Activated naive CD4-positive, alpha-beta T cell treated with anti-CD3 and anti-CD28 coated beads, Interleukin-2, amount 50 U/mL, for 24 hours (primary cell): ENCODE measurements around the gene CBY3.
"Not testable (repeated sequence)": the region's sequence is repeated elsewhere in the genome, so short reads cannot be mapped to it uniquely, and the experiment has no call there.

Source experiments
- H3K27ac Mint-ChIP-seq: one replicate; pipeline ENCODE4 v1.8.0; 2021; ENCODE audit warnings: mild to moderate bottlenecking, mixed read lengths
- H3K27me3 Mint-ChIP-seq: one replicate; pipeline ENCODE4 v1.8.0; 2021; ENCODE audit warnings: mixed read lengths
- H3K36me3 Mint-ChIP-seq: one replicate; pipeline ENCODE4 v1.8.0; 2021; ENCODE audit warnings: mixed read lengths
- H3K4me1 Mint-ChIP-seq: one replicate; pipeline ENCODE4 v1.8.0; 2021; ENCODE audit warnings: mixed read lengths
- H3K4me3 Mint-ChIP-seq: one replicate; pipeline ENCODE4 v1.8.0; 2021; ENCODE audit warnings: mild to moderate bottlenecking, mixed read lengths
- H3K9me3 Mint-ChIP-seq: one replicate; pipeline ENCODE4 v1.8.0; 2021; ENCODE audit warnings: mixed read lengths

Gene CBY3

DNA sequence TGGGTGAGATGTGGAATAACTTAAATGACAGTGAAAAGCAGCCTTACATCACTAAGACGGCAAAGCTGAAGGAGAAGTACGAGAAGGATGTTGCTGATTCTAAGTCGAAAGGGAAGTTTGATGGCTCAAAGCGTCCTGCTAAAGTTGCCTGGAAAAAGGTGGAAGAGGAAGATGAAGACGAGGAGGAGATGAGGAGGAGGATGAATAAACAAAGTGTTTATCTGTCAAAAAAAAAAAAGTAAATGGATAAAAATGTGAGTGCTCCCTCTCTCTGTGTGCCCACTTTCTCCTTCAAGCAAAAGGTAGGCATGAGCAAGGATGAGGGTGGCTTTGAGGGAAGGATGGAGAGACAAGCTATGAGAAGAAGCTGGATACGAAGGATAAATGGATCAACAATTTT, 13.7 kb upstream of the CBY3 start:
- Mint-ChIP-seq H3K27ac (no peak overlapping the region), H3K27me3 (no peaks in the 10 kb centered on the region), H3K36me3 (peaks cover 2% of the 10 kb centered on the region), H3K9me3 (no peaks in the 10 kb centered on the region), H3K4me1 (peaks cover 23% of the 10 kb centered on the region), H3K4me3 (no peak overlapping the region)

GRCh38 chr5:179689212-179689611, 8.4 kb upstream of the CBY3 start:
- not testable (repeated sequence) for H3K9me3 Mint-ChIP-seq, H3K27ac Mint-ChIP-seq, H3K4me1 Mint-ChIP-seq, H3K4me3 Mint-ChIP-seq, H3K36me3 Mint-ChIP-seq, H3K27me3 Mint-ChIP-seq

DNA sequence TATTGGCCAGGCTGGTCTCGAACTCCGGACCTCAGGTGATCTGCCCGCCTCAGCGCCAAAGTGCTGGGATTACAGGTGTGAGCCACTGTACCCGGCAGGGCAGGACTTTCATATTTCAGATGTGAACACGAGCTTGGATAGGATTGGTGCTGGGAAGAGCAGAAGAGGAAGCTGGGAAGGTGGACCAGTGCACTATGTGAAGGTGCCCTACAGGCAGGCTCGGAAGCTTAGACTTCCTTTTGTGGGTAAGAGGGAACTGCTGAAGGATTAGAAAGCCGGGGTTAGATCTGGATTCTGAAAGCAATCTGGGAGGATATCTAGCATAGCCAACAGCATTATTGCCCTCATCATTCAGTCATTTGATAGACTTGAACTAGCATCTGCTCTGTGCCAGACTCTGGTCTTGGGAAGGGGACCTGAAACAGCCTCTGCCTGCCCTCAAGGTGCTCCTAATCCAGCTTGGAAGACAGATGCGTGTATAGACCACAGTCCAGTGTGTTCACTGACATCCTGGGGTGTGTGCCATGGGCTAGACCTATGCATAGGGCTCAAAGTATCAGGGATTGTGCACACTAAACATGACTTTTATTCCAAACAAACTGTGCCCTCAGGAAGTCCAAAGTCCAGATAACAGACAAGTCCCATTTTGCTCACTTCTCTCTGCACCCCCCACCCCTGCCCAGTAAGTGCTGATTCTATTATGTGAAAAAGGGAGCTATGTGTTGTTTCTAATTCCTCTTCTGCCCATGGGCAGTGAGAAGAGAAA, 637 bp downstream of the CBY3 start:
- peaks cover 36% of the 10 kb centered on the region for H3K4me1 Mint-ChIP-seq
- peak overlapping the region; percentile 80 for H3K4me3 Mint-ChIP-seq
- no peaks in the 10 kb centered on the region for H3K9me3 Mint-ChIP-seq
- H3K27ac Mint-ChIP-seq = peak overlapping the region; percentile 68
- H3K36me3 Mint-ChIP-seq = peaks cover 6% of the 10 kb centered on the region
- no peaks in the 10 kb centered on the region for H3K27me3 Mint-ChIP-seq

- H3K9me3 Mint-ChIP-seq = no peaks in the 10 kb centered on the region
- peak overlapping the region; percentile 24 for H3K27ac Mint-ChIP-seq
- peaks cover 7% of the 10 kb centered on the region for H3K36me3 Mint-ChIP-seq
- no peaks in the 10 kb centered on the region for H3K27me3 Mint-ChIP-seq
- H3K4me1 Mint-ChIP-seq = peaks cover 36% of the 10 kb centered on the region
- peak overlapping the region; percentile 98 for H3K4me3 Mint-ChIP-seq
Observed at GRCh38 chr5:179679014-179679674, 1.7 kb downstream of the CBY3 start.

DNA sequence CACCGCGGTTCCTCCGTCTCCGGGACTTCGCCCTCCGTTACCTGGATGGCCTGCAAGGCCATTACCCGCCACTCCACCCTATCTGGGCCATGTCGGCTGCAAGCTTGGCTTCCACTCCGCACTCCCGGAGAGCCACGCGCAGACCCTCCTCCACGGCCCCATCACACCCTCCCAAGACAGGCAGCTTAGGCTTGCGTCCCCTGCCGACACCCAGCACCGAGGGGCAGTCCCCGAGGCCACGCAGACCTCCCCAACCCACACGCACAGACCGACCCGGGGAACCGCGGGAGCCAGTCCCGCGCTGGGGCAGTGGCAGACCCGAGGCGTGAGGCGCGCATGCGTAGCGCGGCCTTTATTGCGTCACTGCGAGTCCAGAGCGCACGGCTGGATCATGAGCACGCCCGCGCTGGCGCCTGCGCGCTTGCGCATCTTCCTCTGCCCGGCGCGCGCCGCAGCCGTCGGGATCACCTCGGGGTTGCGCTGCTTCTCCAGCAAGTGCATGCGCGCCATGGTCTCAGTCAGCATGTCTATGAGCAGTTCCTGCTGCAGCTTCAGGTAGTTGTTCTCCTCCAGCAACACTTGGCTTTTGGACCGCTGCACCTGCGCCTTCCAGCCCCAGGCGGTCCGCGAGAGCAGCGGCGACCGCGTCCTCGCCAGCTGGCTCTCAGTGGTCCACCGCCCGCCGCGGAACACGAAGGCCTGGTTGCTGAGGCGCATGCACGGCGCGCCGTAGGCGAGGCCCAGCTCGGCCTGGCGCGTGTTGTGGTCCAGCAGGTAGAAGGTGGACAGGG, 2.4 kb downstream of the CBY3 start:
- Mint-ChIP-seq H3K4me1 (peaks cover 36% of the 10 kb centered on the region), H3K4me3 (peak overlapping the region; percentile 98), H3K27ac (peak overlapping the region; percentile 93), H3K27me3 (no peaks in the 10 kb centered on the region), H3K9me3 (no peaks in the 10 kb centered on the region), H3K36me3 (peaks cover 7% of the 10 kb centered on the region)

GRCh38 chr5:179668391-179668790, 12.4 kb downstream of the CBY3 start:
- H3K36me3 Mint-ChIP-seq = peaks cover 2% of the 10 kb centered on the region
- no peaks in the 10 kb centered on the region for H3K9me3 Mint-ChIP-seq
- no peaks in the 10 kb centered on the region for H3K4me1 Mint-ChIP-seq
- H3K27ac Mint-ChIP-seq = no peak overlapping the region
- H3K27me3 Mint-ChIP-seq = no peaks in the 10 kb centered on the region
- H3K4me3 Mint-ChIP-seq = no peak overlapping the region

DNA sequence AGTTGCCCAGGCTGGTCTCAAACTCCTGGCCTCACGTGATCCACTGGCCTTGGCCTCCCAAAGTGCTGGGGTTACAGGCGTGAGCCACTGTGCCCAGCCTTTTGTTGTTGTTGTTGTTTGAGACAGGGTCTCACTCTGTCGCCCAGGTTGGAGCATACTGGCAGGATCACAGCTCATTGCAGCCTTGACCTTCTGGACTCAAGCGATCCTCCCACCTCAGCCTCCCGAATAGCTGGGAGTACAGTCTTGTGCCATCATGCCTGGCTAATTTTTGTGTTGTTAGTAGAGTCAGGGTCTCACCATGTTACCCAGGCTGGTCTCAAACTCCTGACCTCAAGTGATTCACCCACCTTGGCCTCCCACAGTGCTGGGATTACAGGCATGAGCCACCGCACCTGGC, 19.2 kb downstream of the CBY3 start:
- H3K4me3 Mint-ChIP-seq = not testable (repeated sequence)

GRCh38 chr5:179658179-179658856, 22.5 kb downstream of the CBY3 start:
- not testable (repeated sequence) for H3K4me1 Mint-ChIP-seq, H3K9me3 Mint-ChIP-seq, H3K27ac Mint-ChIP-seq, H3K36me3 Mint-ChIP-seq, H3K27me3 Mint-ChIP-seq
- H3K4me3 Mint-ChIP-seq = peak overlapping the region; percentile 83

More for the DNA sequence above, 19.2 kb downstream of the CBY3 start:
- H3K27ac Mint-ChIP-seq, H3K27me3 Mint-ChIP-seq, H3K4me1 Mint-ChIP-seq, H3K36me3 Mint-ChIP-seq, H3K9me3 Mint-ChIP-seq: not testable (repeated sequence)

DNA sequence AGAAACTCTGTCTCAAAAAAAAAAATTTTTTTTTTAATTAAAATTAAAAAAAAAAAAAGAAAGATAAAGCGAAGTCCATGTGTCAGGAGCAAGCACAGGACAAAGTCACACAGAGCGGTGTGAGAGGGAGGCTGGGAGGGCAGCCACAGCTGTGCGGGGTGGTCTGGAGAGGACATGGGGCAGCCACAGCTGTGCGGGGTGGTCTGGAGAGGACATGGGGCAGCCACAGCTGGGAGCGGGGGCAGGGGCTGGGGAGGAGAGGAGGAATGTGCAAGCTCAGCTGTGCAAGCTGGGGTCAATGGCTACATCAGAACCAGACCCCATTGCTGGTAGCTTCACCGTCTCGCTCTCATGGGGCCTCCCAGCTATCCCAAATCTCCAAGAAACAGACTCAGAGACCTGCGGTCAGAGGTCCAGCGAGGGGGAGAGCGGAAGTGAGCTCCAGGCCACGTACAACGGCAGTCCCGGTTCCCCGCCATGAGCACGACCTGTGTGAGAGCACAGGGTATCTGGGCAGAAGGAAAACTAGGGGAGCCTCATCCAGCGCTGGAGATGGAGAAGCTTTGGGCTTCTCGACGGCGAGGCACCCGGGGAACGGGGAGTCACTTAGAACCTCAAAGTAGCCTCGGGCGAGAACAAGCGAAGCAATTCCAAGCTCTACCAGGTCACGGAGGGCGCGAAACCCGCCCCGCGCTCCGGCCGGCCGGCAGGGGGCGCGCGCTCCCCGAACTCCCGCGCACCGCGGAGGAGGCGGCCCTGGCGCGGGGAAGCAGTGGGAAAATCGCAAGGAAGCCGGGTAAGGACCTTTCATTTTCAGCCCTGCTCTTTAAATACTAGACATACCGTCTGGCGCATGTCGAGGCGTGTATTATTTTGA, 23.3 kb downstream of the CBY3 start:
- not testable (repeated sequence) for H3K4me3 Mint-ChIP-seq, H3K27me3 Mint-ChIP-seq

GRCh38 chr5:179653135-179653534, 27.7 kb downstream of the CBY3 start:
- H3K27ac Mint-ChIP-seq, H3K4me1 Mint-ChIP-seq, H3K9me3 Mint-ChIP-seq, H3K4me3 Mint-ChIP-seq, H3K36me3 Mint-ChIP-seq, H3K27me3 Mint-ChIP-seq: not testable (repeated sequence)

More for the DNA sequence above, 23.3 kb downstream of the CBY3 start:
- not testable (repeated sequence) for H3K36me3 Mint-ChIP-seq, H3K4me1 Mint-ChIP-seq, H3K27ac Mint-ChIP-seq, H3K9me3 Mint-ChIP-seq

- H3K36me3 Mint-ChIP-seq = not testable (repeated sequence)
Observed at GRCh38 chr5:179650245-179650644, 30.6 kb downstream of the CBY3 start.

GRCh38 chr5:179649166-179649703, 31.6 kb downstream of the CBY3 start:
- H3K36me3 Mint-ChIP-seq, H3K27me3 Mint-ChIP-seq, H3K9me3 Mint-ChIP-seq, H3K4me3 Mint-ChIP-seq, H3K4me1 Mint-ChIP-seq, H3K27ac Mint-ChIP-seq: not testable (repeated sequence)

More at GRCh38 chr5:179650245-179650644, 30.6 kb downstream of the CBY3 start:
- not testable (repeated sequence) for H3K27me3 Mint-ChIP-seq, H3K9me3 Mint-ChIP-seq, H3K27ac Mint-ChIP-seq, H3K4me3 Mint-ChIP-seq, H3K4me1 Mint-ChIP-seq

- H3K4me3 Mint-ChIP-seq = no peak overlapping the region
- no peaks in the 10 kb centered on the region for H3K36me3 Mint-ChIP-seq
- no peaks in the 10 kb centered on the region for H3K27me3 Mint-ChIP-seq
- H3K27ac Mint-ChIP-seq = no peak overlapping the region
- H3K4me1 Mint-ChIP-seq = no peaks in the 10 kb centered on the region
- H3K9me3 Mint-ChIP-seq = no peaks in the 10 kb centered on the region
Observed at GRCh38 chr5:179648410-179648809, 32.4 kb downstream of the CBY3 start.

- H3K27me3 Mint-ChIP-seq, H3K4me1 Mint-ChIP-seq, H3K36me3 Mint-ChIP-seq, H3K4me3 Mint-ChIP-seq, H3K9me3 Mint-ChIP-seq: not testable (repeated sequence)
- peak overlapping the region; percentile 46 for H3K27ac Mint-ChIP-seq
Observed at GRCh38 chr5:179644766-179645165, 36.1 kb downstream of the CBY3 start.
